Esophagus squamous epithelium (tissue), 5 donors: ENCODE measurements around the gene GAK. TPM values are rescaled to one million over a fixed set of nuclear protein-coding genes. Genes with fewer than 3 reads are reported as not detected.

ENCODE experiments used
- DNase-seq: peaks from one replicate; lab custom pipeline; 2025; lab: John Stamatoyannopoulos, UW
- H3K27ac ChIP-seq, 4 donors: fragments of 200-600 bp; sonication (generic); one replicate each; pipeline ENCODE4 v1.5.1; 2016 to 2019; ENCODE audit warnings: mild to moderate bottlenecking in 1 of 4
- H3K27me3 ChIP-seq, 4 donors: fragments of 200-600 bp; sonication (generic); 1 replicate in 3 of 4; 2 replicates in 1 of 4; pipeline versions ENCODE4 v1.5.1 to v1.6.0; 2017 to 2021; ENCODE audit warnings: antibody characterized with exemption in 1 of 4
- H3K36me3 ChIP-seq, 3 donors: fragments of 200-600 bp; sonication (generic); one replicate each; pipeline ENCODE4 v1.5.1; 2016 to 2019
- H3K4me1 ChIP-seq, 3 donors: fragments of 200-600 bp; sonication (generic); one replicate each; pipeline ENCODE4 v1.5.1; 2017 to 2019
- H3K4me3 ChIP-seq, 4 donors: fragments of 200-600 bp; sonication (generic); 1 replicate in 3 of 4; 2 replicates in 1 of 4; pipeline ENCODE4 v1.5.1; 2016 to 2019; ENCODE audit warnings: mild to moderate bottlenecking in 2 of 4, moderate library complexity in 1 of 4
- H3K9me3 ChIP-seq, 3 donors: fragments of 200-600 bp; sonication (generic); one replicate each; pipeline ENCODE4 v1.5.1; 2016 to 2019
- POLR2A ChIP-seq, 4 donors: fragments of 450-650 bp; IDR thresholded peaks; one replicate each; pipeline ENCODE4 v1.6.1; 2017; ENCODE audit warnings: antibody characterized with exemption in 4 of 4, mild to moderate bottlenecking in 4 of 4, moderate library complexity in 3 of 4
- WGBS, 2 donors: methylation state at CpG; one replicate each; pipeline ENCODE4 v1.1.5; 2018; 5-methylcytosine and 5-hydroxymethylcytosine counted together
- intact Hi-C: fragments of 100-400 bp; cut with DNase I; formaldehyde crosslinking; loops from one replicate; pipeline ENCODE4 v1.15.0; 2022
- total RNA-seq, 4 donors: library from RNA; depleted of rRNA; stranded (reverse); fragments of >200 nt; gene quantifications; one replicate each; pipeline ENCODE4 v1.1.0, GENCODE V29; 2016
- TF ChIP-seq, protein P1 (sequence below), 6 experiments: fragments of 450-650 bp in 4 of 6; fragments of 200-600 bp in 2 of 6; sonication (generic) in 2 of 6; IDR thresholded peaks; one replicate each; pipeline ENCODE4 v1.5.1; 2016 to 2019; ENCODE audit warnings: antibody characterized with exemption in 6 of 6, mild to moderate bottlenecking in 4 of 6, moderate library complexity in 4 of 6
- donor health status: DM: yes; HTN: yes; CAD: no.

Gene GAK
- total RNA-seq, 4 donors from 2014 or later, result 70.6 to 97.8 (median 80.7) TPM

DNA sequence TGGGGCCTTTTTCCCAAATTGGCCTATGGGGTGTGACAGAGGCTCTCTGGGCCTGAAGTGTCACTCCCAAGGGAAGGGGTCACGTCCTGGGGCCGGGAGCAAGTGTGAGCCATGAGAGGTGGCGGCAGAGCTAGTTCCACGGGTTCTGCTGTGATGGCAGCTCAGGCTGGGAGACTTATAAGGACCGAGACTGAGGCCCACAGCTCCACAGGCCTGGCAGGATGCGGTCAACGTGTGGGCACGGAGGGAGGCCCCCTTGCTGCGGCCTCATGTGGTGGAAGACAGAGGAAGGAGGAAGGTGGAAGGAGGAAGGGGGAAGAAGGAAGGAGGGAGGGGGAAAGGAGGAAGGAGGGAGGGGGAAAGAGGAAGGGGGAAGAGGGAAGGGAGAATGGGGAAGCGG lies 99.0 kb downstream of the GAK start:
- H3K4me1 ChIP-seq, result no peaks in the 10 kb centered on the region
- WGBS, 2 donors, result 35 to 72% methylated on average over 5 to 7 of the region's 10 CpGs
- H3K9me3 ChIP-seq, result peaks cover 0 to 28% (median 18%) of the 10 kb centered on the region in 3 donors
- no peak for DNase-seq
- TF ChIP-seq, protein P1, sequence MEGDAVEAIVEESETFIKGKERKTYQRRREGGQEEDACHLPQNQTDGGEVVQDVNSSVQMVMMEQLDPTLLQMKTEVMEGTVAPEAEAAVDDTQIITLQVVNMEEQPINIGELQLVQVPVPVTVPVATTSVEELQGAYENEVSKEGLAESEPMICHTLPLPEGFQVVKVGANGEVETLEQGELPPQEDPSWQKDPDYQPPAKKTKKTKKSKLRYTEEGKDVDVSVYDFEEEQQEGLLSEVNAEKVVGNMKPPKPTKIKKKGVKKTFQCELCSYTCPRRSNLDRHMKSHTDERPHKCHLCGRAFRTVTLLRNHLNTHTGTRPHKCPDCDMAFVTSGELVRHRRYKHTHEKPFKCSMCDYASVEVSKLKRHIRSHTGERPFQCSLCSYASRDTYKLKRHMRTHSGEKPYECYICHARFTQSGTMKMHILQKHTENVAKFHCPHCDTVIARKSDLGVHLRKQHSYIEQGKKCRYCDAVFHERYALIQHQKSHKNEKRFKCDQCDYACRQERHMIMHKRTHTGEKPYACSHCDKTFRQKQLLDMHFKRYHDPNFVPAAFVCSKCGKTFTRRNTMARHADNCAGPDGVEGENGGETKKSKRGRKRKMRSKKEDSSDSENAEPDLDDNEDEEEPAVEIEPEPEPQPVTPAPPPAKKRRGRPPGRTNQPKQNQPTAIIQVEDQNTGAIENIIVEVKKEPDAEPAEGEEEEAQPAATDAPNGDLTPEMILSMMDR (IDR thresholded peaks at IDR 0.05), result no peak
- no peak for TF ChIP-seq POLR2A (IDR thresholded peaks at IDR 0.05)
- no peak overlapping the region for H3K27ac ChIP-seq
- H3K4me3 ChIP-seq, result no peak overlapping the region
- peaks cover 0 to 45% (median 0%) of the 10 kb centered on the region in 4 donors for H3K27me3 ChIP-seq
- H3K36me3 ChIP-seq, result no peaks in the 10 kb centered on the region
- intact Hi-C loops, result no loop called here

DNA sequence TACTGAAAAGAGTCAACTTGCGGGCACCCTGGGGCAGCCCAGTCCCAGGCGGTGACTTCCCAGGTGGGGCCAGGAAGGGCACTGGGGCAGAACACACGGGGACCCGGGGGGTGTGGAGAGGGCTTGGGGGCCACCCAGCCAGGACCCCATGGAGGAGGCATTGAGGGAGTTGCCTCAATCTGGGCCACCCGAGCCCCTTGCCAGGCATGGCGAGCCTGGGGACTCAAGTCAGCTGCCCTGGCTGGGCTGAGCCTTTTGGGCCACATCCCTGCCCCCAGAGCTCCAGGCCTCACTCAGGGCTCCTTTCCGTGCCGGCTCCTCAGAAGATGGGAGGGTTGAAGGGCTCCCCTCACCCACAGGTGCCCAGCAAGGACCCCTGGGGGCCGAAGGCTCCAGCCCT lies 99.6 kb downstream of the GAK start:
- Histone ChIP-seq H3K27me3 (peaks cover 0 to 51% (median under 1%) of the 10 kb centered on the region in 4 donors), H3K27ac (no peak overlapping the region), H3K36me3 (no peaks in the 10 kb centered on the region), H3K4me1 (no peaks in the 10 kb centered on the region), H3K4me3 (no peak overlapping the region), H3K9me3 (peaks cover 0 to 22% (median 12%) of the 10 kb centered on the region in 3 donors)
- DNase-seq, result no peak
- intact Hi-C loops, result no loop called here
- TF ChIP-seq POLR2A (IDR thresholded peaks at IDR 0.05), result no peak
- TF ChIP-seq, protein P1 (IDR thresholded peaks at IDR 0.05), result no peak
- 83 to 100% methylated on average over 3 to 6 of the region's 9 CpGs for whole genome bisulfite sequencing, 2 donors

DNA sequence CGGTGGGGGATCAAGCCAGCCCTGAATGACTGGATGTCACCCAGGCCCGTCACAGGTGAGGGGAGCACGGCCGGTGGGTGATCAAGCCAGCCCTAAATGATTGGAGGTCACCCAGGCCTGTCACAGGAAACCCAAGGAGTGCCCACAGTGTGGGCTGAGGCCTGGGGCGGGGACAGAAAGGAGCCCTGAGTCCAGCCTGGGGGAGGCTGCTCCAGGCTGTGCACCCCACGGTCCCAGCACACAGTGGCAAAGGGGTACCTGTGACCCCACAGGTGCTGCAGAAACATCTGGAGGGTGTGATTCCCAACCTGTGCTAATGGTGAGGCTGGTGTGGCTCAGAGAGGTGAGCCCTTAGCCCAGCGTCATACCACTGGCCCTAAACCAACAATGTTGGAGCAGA lies 100.0 kb downstream of the GAK start:
- WGBS, 2 donors, result 75 to 83% methylated on average over 2 to 6 of the region's 7 CpGs
- no peak overlapping the region for H3K27ac ChIP-seq
- intact Hi-C loops, result no loop called here
- no peak overlapping the region for H3K4me3 ChIP-seq
- peaks cover 0 to 2% (median 1%) of the 10 kb centered on the region in 3 donors for H3K4me1 ChIP-seq
- TF ChIP-seq, protein P1 (IDR thresholded peaks at IDR 0.05), result no peak
- no peak for TF ChIP-seq POLR2A (IDR thresholded peaks at IDR 0.05)
- peaks cover 3 to 55% (median 5%) of the 10 kb centered on the region in 4 donors for H3K27me3 ChIP-seq
- DNase-seq, result no peak
- H3K9me3 ChIP-seq, result peaks cover 0 to 18% (median 8%) of the 10 kb centered on the region in 3 donors
- H3K36me3 ChIP-seq, result no peaks in the 10 kb centered on the region

DNA sequence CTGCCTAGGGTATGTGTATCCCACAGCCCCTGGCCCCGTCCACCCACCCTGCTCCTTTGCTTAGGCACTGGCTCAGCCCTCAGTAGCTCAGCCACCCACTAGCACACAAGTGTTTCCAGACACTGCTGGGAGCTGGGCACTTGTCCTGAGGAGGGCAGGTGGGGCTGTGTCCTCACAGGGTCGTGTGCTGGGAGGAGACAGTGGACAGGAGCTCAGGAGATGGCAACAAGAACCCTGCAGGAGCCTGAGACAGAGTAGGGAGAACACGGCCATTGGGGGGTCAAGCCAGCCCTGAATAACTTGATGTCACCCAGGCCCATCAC lies 100.7 kb downstream of the GAK start:
- TF ChIP-seq, protein P1 (IDR thresholded peaks at IDR 0.05), result no peak
- TF ChIP-seq POLR2A (IDR thresholded peaks at IDR 0.05), result no peak
- WGBS, 2 donors, result 100% methylated on average over 1 of the region's 3 CpGs; no CpG with 5 or more reads in 1 of the 2 donors
- no peak overlapping the region for H3K27ac ChIP-seq
- H3K4me1 ChIP-seq, result peaks cover 4 to 8% (median 8%) of the 10 kb centered on the region in 3 donors
- intact Hi-C loops, result no loop called here
- H3K27me3 ChIP-seq, result peaks cover 6 to 62% (median 9%) of the 10 kb centered on the region in 4 donors
- no peak overlapping the region for H3K4me3 ChIP-seq
- DNase-seq, result no peak
- H3K9me3 ChIP-seq, result peaks cover 0 to 12% (median 5%) of the 10 kb centered on the region in 3 donors
- no peaks in the 10 kb centered on the region for H3K36me3 ChIP-seq

DNA sequence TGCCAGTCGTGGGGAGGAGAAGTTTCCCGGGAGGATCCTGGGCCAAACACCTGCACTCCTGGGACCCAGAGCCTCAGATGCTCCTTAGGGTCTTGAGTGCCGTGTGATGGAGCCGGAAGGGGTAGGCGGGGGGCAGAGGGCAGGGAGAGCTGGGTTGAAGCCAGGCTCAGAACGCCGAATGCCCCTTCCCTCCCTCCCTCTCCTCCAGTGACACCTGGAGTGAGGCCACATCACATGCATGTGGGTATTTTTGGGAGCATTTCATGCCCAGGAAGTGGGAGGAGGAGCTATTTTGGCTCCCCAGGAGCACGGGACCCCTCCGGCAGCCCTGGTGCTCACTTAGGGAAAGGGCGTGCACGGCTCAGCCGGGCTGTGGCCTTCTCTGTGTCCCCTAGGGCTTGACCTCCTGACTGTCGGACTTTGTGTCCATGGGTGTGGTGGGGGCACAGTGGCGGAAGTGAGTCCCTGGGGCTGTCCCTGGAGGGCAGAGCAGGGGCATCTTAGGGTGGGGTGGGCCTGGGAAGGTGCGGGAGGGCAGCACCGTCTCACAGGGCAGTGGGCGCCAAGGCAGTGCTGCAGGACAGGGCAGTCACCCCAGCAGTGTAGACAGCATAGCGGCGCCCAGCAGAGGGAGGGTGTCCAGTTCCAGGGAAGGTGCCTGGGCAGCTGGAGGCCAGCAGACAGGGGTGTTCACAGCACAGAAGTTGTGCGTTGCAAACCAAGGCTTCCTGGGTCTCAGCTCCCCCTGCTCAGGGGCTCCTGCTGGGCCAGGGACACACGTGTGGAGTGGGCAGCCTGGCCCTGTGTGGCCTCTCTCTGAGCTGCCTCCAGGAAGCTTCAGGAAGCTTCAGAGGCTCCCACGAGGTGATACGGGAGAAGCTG lies 101.3 kb downstream of the GAK start:
- Histone ChIP-seq H3K4me3 (no peak overlapping the region), H3K27me3 (peaks cover 6 to 66% (median 9%) of the 10 kb centered on the region in 4 donors), H3K27ac (no peak overlapping the region), H3K9me3 (peaks cover 0 to 12% (median 5%) of the 10 kb centered on the region in 3 donors), H3K36me3 (no peaks in the 10 kb centered on the region), H3K4me1 (peaks cover 4 to 11% (median 10%) of the 10 kb centered on the region in 3 donors)
- intact Hi-C loops, result no loop called here
- no peak for DNase-seq
- TF ChIP-seq, protein P1 (IDR thresholded peaks at IDR 0.05), result no peak
- TF ChIP-seq POLR2A (IDR thresholded peaks at IDR 0.05), result no peak
- 55 to 74% methylated on average over 10 to 11 of the region's 23 CpGs for WGBS, 2 donors
